Activated CD4-positive, CD25-positive, alpha-beta regulatory T cell treated with anti-CD3 and anti-CD28 coated beads, Interleukin-2, amount 50 U/mL, for 16 hours (primary cell): Measurements from ENCODE around the gene ITGB3.

Source experiments
- DNase-seq: peaks from one replicate; pipeline ENCODE4 v3.0.0-alpha.2; 2020; ENCODE audit warnings: low read depth, low spot score

The ITGB3 gene

GRCh38 chr17:47297661-47298400 is 44.2 kb downstream of the ITGB3 start:
- DNase-seq: no peak

GRCh38 chr17:47298712-47299111 is 45.1 kb downstream of the ITGB3 start:
- DNase-seq: no peak

- no peak for DNase-seq
These were observed 45.7 kb downstream of the ITGB3 start for GRCh38 chr17:47299239-47299910.

GRCh38 chr17:47300718-47301117 is 47.1 kb downstream of the ITGB3 start:
- no peak for DNase-seq

- DNase-seq: no peak
These were observed 47.5 kb downstream of the ITGB3 start for GRCh38 chr17:47301161-47301560.

GRCh38 chr17:47301831-47302230 is 48.2 kb downstream of the ITGB3 start:
- no peak for DNase-seq

- no peak for DNase-seq
These were observed 50.6 kb downstream of the ITGB3 start for GRCh38 chr17:47304186-47304585.

- no peak for DNase-seq
These were observed 51.8 kb downstream of the ITGB3 start for GRCh38 chr17:47305302-47305923.

- no peak for DNase-seq
These were observed 56.6 kb downstream of the ITGB3 start for GRCh38 chr17:47310186-47310733.

GRCh38 chr17:47311420-47311819 is 57.8 kb downstream of the ITGB3 start:
- DNase-seq: no peak

GRCh38 chr17:47315451-47316266 is 62.0 kb downstream of the ITGB3 start:
- no peak for DNase-seq

- DNase-seq: no peak
These were observed 62.7 kb downstream of the ITGB3 start for GRCh38 chr17:47316311-47316710.

GRCh38 chr17:47317119-47317518 is 63.5 kb downstream of the ITGB3 start:
- DNase-seq: no peak

- DNase-seq: no peak
These were observed 64.7 kb downstream of the ITGB3 start for GRCh38 chr17:47318197-47318918.

GRCh38 chr17:47320879-47321502 is 67.4 kb downstream of the ITGB3 start:
- DNase-seq: no peak

- DNase-seq: peak; percentile 26
These were observed 70.0 kb downstream of the ITGB3 start, which contains the start of gene EFCAB13 for GRCh38 chr17:47323382-47324223. EFCAB13 (plus strand) TSS chr17:47323955; CDS start chr17:47328354, 4,399 bp downstream.

GRCh38 chr17:47324224-47325020 is 70.8 kb downstream of the ITGB3 start:
- DNase-seq: no peak

- no peak for DNase-seq
These were observed 71.5 kb downstream of the ITGB3 start for GRCh38 chr17:47325176-47325575.

- DNase-seq: no peak
These were observed 76.9 kb downstream of the ITGB3 start for GRCh38 chr17:47330548-47330947.
